Measurements from ENCODE around the gene CCDC63. TPM values are rescaled to one million over a fixed set of nuclear protein-coding genes. Genes with fewer than 3 reads are reported as not detected.

CCDC63 gene
- total RNA-seq, 4 donors from 2014 or later: not detected

DNA sequence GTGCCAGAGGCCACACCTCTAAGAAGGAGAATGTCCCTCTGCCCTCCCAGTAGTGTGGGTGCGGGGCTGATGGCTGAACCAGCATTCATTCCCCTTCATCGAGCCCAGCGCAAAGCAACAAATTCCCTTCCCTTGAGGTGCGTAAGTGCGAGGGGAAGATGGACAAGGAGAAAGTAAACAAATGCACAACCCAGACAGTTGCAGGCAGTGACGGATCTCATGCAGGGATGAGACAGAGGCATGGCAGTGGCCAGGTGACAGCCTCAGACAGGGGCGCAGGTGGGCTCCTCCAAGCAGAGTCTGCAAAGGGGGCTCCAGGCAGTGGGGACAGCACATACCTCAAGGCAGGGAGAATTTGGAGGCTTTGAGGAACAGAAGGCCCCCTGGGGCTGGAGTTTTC, 75.9 kb downstream of the CCDC63 start:
- WGBS, 2 donors: 71 to 75% methylated on average over 7 of the region's 7 CpGs
- H3K9me3 ChIP-seq: no peaks in the 10 kb centered on the region
- DNase-seq: no peak
- H3K27ac ChIP-seq: no peak overlapping the region
- H3K4me1 ChIP-seq: no peaks in the 10 kb centered on the region
- intact Hi-C loops (cut with DNase I): no loop called here
- TF ChIP-seq, protein P1, sequence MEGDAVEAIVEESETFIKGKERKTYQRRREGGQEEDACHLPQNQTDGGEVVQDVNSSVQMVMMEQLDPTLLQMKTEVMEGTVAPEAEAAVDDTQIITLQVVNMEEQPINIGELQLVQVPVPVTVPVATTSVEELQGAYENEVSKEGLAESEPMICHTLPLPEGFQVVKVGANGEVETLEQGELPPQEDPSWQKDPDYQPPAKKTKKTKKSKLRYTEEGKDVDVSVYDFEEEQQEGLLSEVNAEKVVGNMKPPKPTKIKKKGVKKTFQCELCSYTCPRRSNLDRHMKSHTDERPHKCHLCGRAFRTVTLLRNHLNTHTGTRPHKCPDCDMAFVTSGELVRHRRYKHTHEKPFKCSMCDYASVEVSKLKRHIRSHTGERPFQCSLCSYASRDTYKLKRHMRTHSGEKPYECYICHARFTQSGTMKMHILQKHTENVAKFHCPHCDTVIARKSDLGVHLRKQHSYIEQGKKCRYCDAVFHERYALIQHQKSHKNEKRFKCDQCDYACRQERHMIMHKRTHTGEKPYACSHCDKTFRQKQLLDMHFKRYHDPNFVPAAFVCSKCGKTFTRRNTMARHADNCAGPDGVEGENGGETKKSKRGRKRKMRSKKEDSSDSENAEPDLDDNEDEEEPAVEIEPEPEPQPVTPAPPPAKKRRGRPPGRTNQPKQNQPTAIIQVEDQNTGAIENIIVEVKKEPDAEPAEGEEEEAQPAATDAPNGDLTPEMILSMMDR (IDR thresholded peaks at IDR 0.05): no peak
- TF ChIP-seq POLR2A (IDR thresholded peaks at IDR 0.05): no peak
- peaks cover 0 to 77% (median 3%) of the 10 kb centered on the region in 4 donors for H3K27me3 ChIP-seq
- no peaks in the 10 kb centered on the region for H3K36me3 ChIP-seq
- no peak overlapping the region for H3K4me3 ChIP-seq

DNA sequence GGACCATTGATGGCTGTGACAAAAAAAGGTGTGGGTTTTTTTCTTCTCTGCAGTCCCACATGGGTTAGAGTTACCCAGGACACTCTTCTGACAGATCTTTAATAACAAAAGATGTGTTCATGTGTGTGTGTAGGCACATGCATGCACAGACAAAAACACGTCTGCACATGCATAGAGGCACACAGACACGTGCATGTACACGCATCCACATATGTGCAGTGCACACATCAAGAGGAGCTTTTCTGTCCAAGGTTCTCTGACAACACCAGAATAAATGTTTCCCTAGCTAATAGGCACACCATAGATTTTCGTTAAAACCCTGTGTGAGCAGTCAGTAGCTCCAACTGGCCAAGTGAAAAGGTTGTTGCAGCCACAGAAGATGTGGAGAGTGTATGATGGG, 76.4 kb downstream of the CCDC63 start:
- no peaks in the 10 kb centered on the region for H3K36me3 ChIP-seq
- no peak for TF ChIP-seq POLR2A (IDR thresholded peaks at IDR 0.05)
- TF ChIP-seq, protein P1 (IDR thresholded peaks at IDR 0.05): no peak
- H3K4me3 ChIP-seq: no peak overlapping the region

DNA sequence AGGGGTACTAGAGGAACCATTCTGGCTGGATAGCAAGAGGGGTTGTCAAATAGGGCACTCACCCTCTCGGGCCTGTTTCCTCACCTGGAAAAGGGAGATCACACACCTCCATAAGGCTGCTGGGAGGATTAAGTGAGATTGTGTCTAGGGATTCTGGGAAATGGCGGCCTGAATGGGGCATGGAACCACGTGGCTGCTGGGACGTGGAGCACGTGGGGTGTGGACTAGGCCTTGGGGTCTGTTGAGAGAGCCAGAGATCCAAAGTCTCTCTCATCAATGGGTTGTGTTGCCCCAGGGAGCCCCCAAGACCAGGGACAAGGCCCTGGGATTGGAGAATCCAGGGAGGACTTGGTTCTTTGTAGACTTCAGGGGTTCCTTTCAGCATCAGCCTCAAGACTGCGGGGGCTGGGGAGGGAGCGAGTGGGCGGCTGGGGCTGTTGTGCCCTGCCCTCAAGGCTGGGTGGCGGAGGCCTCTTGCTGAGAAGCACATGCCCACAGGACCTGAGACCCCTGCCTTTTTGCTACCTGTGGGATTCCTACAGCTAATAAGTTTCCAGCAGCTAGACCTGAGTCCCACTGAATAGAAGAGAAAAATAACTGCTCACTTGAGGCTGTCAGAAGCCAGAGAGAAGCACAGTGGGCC, 77.0 kb downstream of the CCDC63 start:
- 75 to 88% methylated on average over 1 to 7 of the region's 9 CpGs for WGBS, 2 donors
- no peak for DNase-seq
- TF ChIP-seq, protein P1 (IDR thresholded peaks at IDR 0.05): no peak
- no peak for TF ChIP-seq POLR2A (IDR thresholded peaks at IDR 0.05)
- no peaks in the 10 kb centered on the region for H3K4me1 ChIP-seq
- H3K9me3 ChIP-seq: no peaks in the 10 kb centered on the region
- H3K27ac ChIP-seq: no peak overlapping the region
- H3K4me3 ChIP-seq: no peak overlapping the region
- peaks cover 0 to 73% (median 2%) of the 10 kb centered on the region in 4 donors for H3K27me3 ChIP-seq
- no peaks in the 10 kb centered on the region for H3K36me3 ChIP-seq
- intact Hi-C loops (cut with DNase I): no loop called here

More for the DNA sequence above, 76.4 kb downstream of the CCDC63 start:
- Histone ChIP-seq H3K9me3 (no peaks in the 10 kb centered on the region), H3K27ac (no peak overlapping the region), H3K27me3 (peaks cover 0 to 71% (median 3%) of the 10 kb centered on the region in 4 donors), H3K4me1 (no peaks in the 10 kb centered on the region)
- DNase-seq: no peak
- WGBS, 2 donors: 63 to 89% methylated on average over 4 of the region's 4 CpGs
- intact Hi-C loops (cut with DNase I): no loop called here

DNA sequence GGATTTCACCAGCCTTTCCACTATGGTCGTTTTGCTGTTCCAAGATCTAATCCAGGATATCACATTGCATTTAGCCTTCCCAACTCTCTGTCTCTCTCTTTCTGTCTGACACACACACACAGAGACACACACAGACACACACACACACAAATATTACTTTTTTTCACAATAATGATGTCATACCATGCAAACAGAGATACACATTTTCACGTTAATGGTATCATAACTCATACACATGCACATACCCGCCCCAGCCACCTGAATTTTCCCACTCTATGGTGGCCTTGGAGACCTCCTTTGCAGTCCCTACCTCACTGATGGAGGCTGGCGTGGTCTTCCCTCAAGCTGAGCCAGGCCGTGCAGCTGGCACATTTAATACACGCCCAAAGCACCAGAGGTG, 80.8 kb downstream of the CCDC63 start:
- H3K27me3 ChIP-seq: peaks cover 0 to 60% (median 0%) of the 10 kb centered on the region in 4 donors
- 38 to 52% methylated on average over 6 of the region's 6 CpGs for WGBS, 2 donors
- DNase-seq: no peak
- H3K4me3 ChIP-seq: no peak overlapping the region
- intact Hi-C loops (cut with DNase I): no loop called here
- H3K27ac ChIP-seq: no peak overlapping the region
- no peaks in the 10 kb centered on the region for H3K4me1 ChIP-seq
- no peak for TF ChIP-seq POLR2A (IDR thresholded peaks at IDR 0.05)
- TF ChIP-seq, protein P1 (IDR thresholded peaks at IDR 0.05): no peak
- H3K9me3 ChIP-seq: no peaks in the 10 kb centered on the region
- no peaks in the 10 kb centered on the region for H3K36me3 ChIP-seq

- no peak for DNase-seq
- WGBS, 2 donors: 53 to 67% methylated on average over 3 to 7 of the region's 7 CpGs
- intact Hi-C loops (cut with DNase I): no loop called here
- Histone ChIP-seq H3K27me3 (peaks cover 0 to 61% (median 0%) of the 10 kb centered on the region in 4 donors), H3K4me1 (no peaks in the 10 kb centered on the region), H3K4me3 (no peak overlapping the region), H3K36me3 (no peaks in the 10 kb centered on the region), H3K27ac (no peak overlapping the region), H3K9me3 (no peaks in the 10 kb centered on the region)
- TF ChIP-seq, protein P1 (IDR thresholded peaks at IDR 0.05): no peak
These were observed 81.9 kb downstream of the CCDC63 start for GRCh38 chr12:110928700-110929099.
